Skeletal muscle tissue (tissue), 4 donors: ENCODE results near the gene GNL3L. TPM values are rescaled to one million over a fixed set of nuclear protein-coding genes. Genes with fewer than 3 reads are reported as not detected.
"Not testable (repeated sequence)": the region's sequence is repeated elsewhere in the genome, so short reads cannot be mapped to it uniquely, and the experiment has no call there.

Experiments
- H3K27ac ChIP-seq: one replicate; pipeline ENCODE4 v1.7.0; 2013; ENCODE audit warnings: mild to moderate bottlenecking, low read depth, low read length, inconsistent platforms
- H3K27me3 ChIP-seq, 3 donors: one replicate each; pipeline ENCODE4 v1.7.0; 2013; ENCODE audit warnings: low read length in 3 of 3; ENCODE audit not compliant: control insufficient read depth in 3 of 3, insufficient read depth in 3 of 3
- H3K36me3 ChIP-seq, 3 donors: one replicate each; pipeline ENCODE4 v1.7.0; 2013; ENCODE audit warnings: low read length in 3 of 3; ENCODE audit not compliant: control insufficient read depth in 3 of 3, insufficient read depth in 3 of 3
- H3K4me1 ChIP-seq, 3 donors: one replicate each; pipeline ENCODE4 v1.7.0; 2013; ENCODE audit warnings: low read length in 3 of 3, mild to moderate bottlenecking in 3 of 3; ENCODE audit not compliant: control insufficient read depth in 3 of 3, insufficient read depth in 3 of 3
- H3K4me3 ChIP-seq, 3 donors: one replicate each; pipeline ENCODE4 v1.7.0; 2013; ENCODE audit warnings: low read length in 3 of 3
- H3K9ac ChIP-seq, 3 donors: one replicate each; pipeline ENCODE4 v1.7.0; 2013; ENCODE audit warnings: low read length in 3 of 3, mild to moderate bottlenecking in 3 of 3, moderate library complexity in 2 of 3, low read depth in 1 of 3
- H3K9me3 ChIP-seq, 3 donors: one replicate each; pipeline ENCODE4 v1.7.0; 2013; ENCODE audit warnings: low read length in 3 of 3; ENCODE audit not compliant: control insufficient read depth in 3 of 3
- total RNA-seq: library from RNA; depleted of rRNA; stranded (reverse); fragments of >200 nt; gene quantifications from one replicate; pipeline ENCODE4 v1.2.3, GENCODE V29; 2014
- donor health status: Osteomylitis.

The GNL3L gene
- total RNA-seq, 1 donor from 2014 or later: 20.9 TPM

GRCh38 chrX:54495814-54496516 lies 34.1 kb upstream of the GNL3L start, which contains the start of gene FGD1:
Gene FGD1 (minus strand): TSS chrX:54496234. CDS start chrX:54495432, 802 bp downstream.
- Histone ChIP-seq H3K27me3 (peaks cover 0 to 10% (median 0%) of the 10 kb centered on the region in 3 donors), H3K27ac (peak within 1 kb of the TSS; percentile 12), H3K4me1 (peaks cover 0 to 3% (median 0%) of the 10 kb centered on the region in 3 donors), H3K9ac (peak within 1 kb of the TSS; percentile 59 to 65 (median 62)), H3K36me3 (no peaks in the 10 kb centered on the region), H3K4me3 (peak within 1 kb of the TSS; percentile 55 to 65 (median 57)), H3K9me3 (no peaks in the 10 kb centered on the region)

GRCh38 chrX:54496517-54496852 lies 33.5 kb upstream of the GNL3L start:
- no peak overlapping the region for H3K27ac ChIP-seq
- H3K27me3 ChIP-seq: peaks cover 0 to 10% (median 0%) of the 10 kb centered on the region in 3 donors
- peaks cover 0 to 3% (median 0%) of the 10 kb centered on the region in 3 donors for H3K4me1 ChIP-seq
- H3K4me3 ChIP-seq: peak overlapping the region in 2 of 3 donors; percentile 48 to 57
- no peaks in the 10 kb centered on the region for H3K36me3 ChIP-seq
- H3K9me3 ChIP-seq: no peaks in the 10 kb centered on the region
- H3K9ac ChIP-seq: peak overlapping the region in 2 of 3 donors; percentile 19 to 32

GRCh38 chrX:54496936-54497335 lies 33.1 kb upstream of the GNL3L start:
- Histone ChIP-seq H3K27ac (no peak overlapping the region), H3K9me3 (no peaks in the 10 kb centered on the region), H3K9ac (no peak overlapping the region), H3K36me3 (no peaks in the 10 kb centered on the region), H3K27me3 (peaks cover 0 to 10% (median 0%) of the 10 kb centered on the region in 3 donors), H3K4me3 (no peak overlapping the region), H3K4me1 (peaks cover 0 to 3% (median 0%) of the 10 kb centered on the region in 3 donors)

GRCh38 chrX:54509400-54509799 lies 20.6 kb upstream of the GNL3L start:
- Histone ChIP-seq H3K9ac (no peak overlapping the region), H3K27ac (no peak overlapping the region), H3K27me3 (no peaks in the 10 kb centered on the region), H3K36me3 (no peaks in the 10 kb centered on the region), H3K4me1 (no peaks in the 10 kb centered on the region), H3K9me3 (no peaks in the 10 kb centered on the region), H3K4me3 (no peak overlapping the region)

GRCh38 chrX:54529151-54529550 lies 868 bp upstream of the GNL3L start:
- peak overlapping the region; percentile 74 to 81 (median 77) for H3K4me3 ChIP-seq
- peaks cover 8 to 24% (median 19%) of the 10 kb centered on the region in 3 donors for H3K4me1 ChIP-seq
- no peaks in the 10 kb centered on the region for H3K36me3 ChIP-seq
- H3K27me3 ChIP-seq: no peaks in the 10 kb centered on the region
- H3K9me3 ChIP-seq: no peaks in the 10 kb centered on the region
- peak overlapping the region; percentile 83 for H3K27ac ChIP-seq
- H3K9ac ChIP-seq: peak overlapping the region in 1 of 3 donors; percentile 79

GRCh38 chrX:54530357-54530900 lies 410 bp downstream of the GNL3L start:
- H3K9me3 ChIP-seq: no peaks in the 10 kb centered on the region
- H3K9ac ChIP-seq: peak overlapping the region; percentile 86 to 92 (median 89)
- H3K36me3 ChIP-seq: no peaks in the 10 kb centered on the region
- H3K27ac ChIP-seq: peak overlapping the region; percentile 69
- H3K4me1 ChIP-seq: peaks cover 8 to 24% (median 19%) of the 10 kb centered on the region in 3 donors
- H3K27me3 ChIP-seq: no peaks in the 10 kb centered on the region
- H3K4me3 ChIP-seq: peak overlapping the region; percentile 91 to 96 (median 95)

DNA sequence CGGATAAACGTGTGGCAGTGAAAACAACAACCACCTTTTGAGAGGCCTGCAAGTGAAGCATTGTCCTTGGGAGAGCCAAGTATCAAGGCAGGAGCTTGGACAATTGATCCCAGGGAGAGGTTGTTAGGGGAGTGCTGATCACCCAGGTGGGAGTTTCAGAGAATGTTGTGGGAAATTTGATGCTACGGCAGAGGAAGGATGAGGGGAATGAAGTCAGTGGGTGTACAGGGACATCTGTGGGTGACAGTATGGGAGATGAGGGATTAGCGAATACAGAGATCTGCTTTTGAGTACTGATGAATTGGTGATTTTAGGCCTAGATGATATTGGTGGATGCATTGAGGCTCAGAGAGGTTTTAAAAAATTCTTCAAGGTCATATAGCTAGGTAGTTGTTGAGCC lies 4.3 kb downstream of the GNL3L start:
- Histone ChIP-seq H3K36me3 (peaks cover 0 to 8% (median 3%) of the 10 kb centered on the region in 3 donors), H3K4me1 (peaks cover 8 to 24% (median 18%) of the 10 kb centered on the region in 3 donors), H3K9me3 (no peaks in the 10 kb centered on the region), H3K27ac (no peak overlapping the region), H3K27me3 (no peaks in the 10 kb centered on the region), H3K9ac (no peak overlapping the region), H3K4me3 (no peak overlapping the region)

GRCh38 chrX:54540289-54540688 lies 10.3 kb downstream of the GNL3L start:
- Histone ChIP-seq H3K9me3 (no peaks in the 10 kb centered on the region), H3K4me1 (peaks cover 0 to 7% (median 6%) of the 10 kb centered on the region in 3 donors), H3K27ac (peak overlapping the region; percentile 12), H3K9ac (no peak overlapping the region), H3K4me3 (no peak overlapping the region), H3K27me3 (no peaks in the 10 kb centered on the region), H3K36me3 (peaks cover 16 to 34% (median 27%) of the 10 kb centered on the region in 3 donors)

GRCh38 chrX:54542239-54542638 lies 12.2 kb downstream of the GNL3L start:
- not testable (repeated sequence) for H3K27me3 ChIP-seq, H3K27ac ChIP-seq, H3K4me1 ChIP-seq, H3K4me3 ChIP-seq, H3K9ac ChIP-seq, H3K9me3 ChIP-seq
- H3K36me3 ChIP-seq: peaks cover 21 to 37% (median 30%) of the 10 kb centered on the region in 3 donors

DNA sequence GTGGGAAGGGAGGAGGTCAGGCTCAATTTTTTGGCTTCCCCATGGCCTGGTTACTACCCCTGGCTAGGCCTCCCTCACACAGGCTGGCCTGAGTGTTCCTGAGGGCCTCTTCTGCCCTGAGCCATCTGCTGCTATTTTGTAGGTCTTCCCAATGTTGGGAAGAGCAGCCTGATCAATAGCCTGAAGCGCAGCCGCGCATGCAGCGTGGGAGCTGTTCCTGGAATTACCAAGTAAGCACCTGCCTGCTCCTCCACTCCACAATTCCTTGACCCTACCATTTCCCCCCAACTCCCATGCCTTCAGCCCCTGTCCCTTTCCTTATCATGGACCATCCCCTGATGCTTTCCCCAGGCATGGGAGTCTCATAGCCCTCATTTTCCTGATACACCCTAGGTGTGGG lies 20.8 kb downstream of the GNL3L start:
- Histone ChIP-seq H3K27me3 (no peaks in the 10 kb centered on the region), H3K9ac (no peak overlapping the region), H3K27ac (no peak overlapping the region), H3K36me3 (peaks cover 39 to 48% (median 45%) of the 10 kb centered on the region in 3 donors), H3K4me1 (no peaks in the 10 kb centered on the region), H3K9me3 (no peaks in the 10 kb centered on the region), H3K4me3 (no peak overlapping the region)
